Kidney (tissue), 14 donors: Measurements from ENCODE around the gene SH3D19. TPM values are rescaled to one million over a fixed set of nuclear protein-coding genes. Genes with fewer than 3 reads are reported as not detected.

ENCODE experiments used
- DNase-seq, 5 donors: peaks; one replicate each; pipeline ENCODE4 v3.0.0-alpha.2; 2013 to 2020
- FAIRE-seq: peaks from 2 replicates; lab custom pipeline; 2012; peaks lifted over from hg19 to GRCh38; lab: Jason Lieb, UNC
- H3K27ac ChIP-seq, 2 donors: one replicate each; pipeline ENCODE4 v1.7.0; 2013; ENCODE audit warnings: low read depth in 2 of 2, low read length in 2 of 2, inconsistent platforms in 1 of 2
- H3K27me3 ChIP-seq: one replicate; pipeline ENCODE4 v1.7.1; 2013; ENCODE audit warnings: low read length, inconsistent platforms; ENCODE audit not compliant: control insufficient read depth, insufficient read depth
- H3K36me3 ChIP-seq, 3 donors: one replicate each; pipeline versions ENCODE4 v1.7.0 to v1.7.1; 2013; ENCODE audit warnings: low read length in 3 of 3, control low read depth in 1 of 3, inconsistent platforms in 1 of 3; ENCODE audit not compliant: insufficient read depth in 3 of 3, control insufficient read depth in 2 of 3
- H3K4me1 ChIP-seq, 3 donors: one replicate each; pipeline versions ENCODE4 v1.7.0 to v1.7.1; 2013; ENCODE audit warnings: low read length in 3 of 3, inconsistent platforms in 1 of 3, low read depth in 1 of 3; ENCODE audit not compliant: control insufficient read depth in 2 of 3, insufficient read depth in 2 of 3
- H3K4me3 ChIP-seq, 3 donors: one replicate each; pipeline versions ENCODE4 v1.7.0 to v1.8.1; 2013; ENCODE audit warnings: low read length in 3 of 3, control low read depth in 1 of 3, inconsistent platforms in 1 of 3
- H3K9ac ChIP-seq, 3 donors: one replicate each; pipeline versions ENCODE4 v1.7.0 to v1.7.1; 2013; ENCODE audit warnings: low read length in 3 of 3, control low read depth in 1 of 3, inconsistent platforms in 1 of 3
- H3K9me3 ChIP-seq, 3 donors: one replicate each; pipeline versions ENCODE4 v1.7.0 to v1.7.1; 2013; ENCODE audit warnings: low read length in 3 of 3, control low read depth in 1 of 3, inconsistent platforms in 1 of 3; ENCODE audit not compliant: control insufficient read depth in 2 of 3, insufficient read depth in 1 of 3
- CTCF ChIP-seq: IDR thresholded peaks from 3 replicates; pipeline ENCODE4 v1.5.1; 2012; ENCODE audit warnings: mild to moderate bottlenecking, moderate library complexity, borderline replicate concordance; ENCODE audit not compliant: insufficient read depth; ENCODE audit errors: extremely low read depth
- intact Hi-C: fragments of 100-400 bp; cut with DNase I; formaldehyde crosslinking; loops from one replicate; pipeline ENCODE4 v1.11.1; 2022
- polyA plus RNA-seq: library from polyadenylated mRNA; stranded (reverse); fragments of 350-450 nt; fragmentation: Illumina TruSeq; extraction: RNeasy Lipid Tissue Mini Kit (QIAGEN cat#74804); gene quantifications from one replicate; pipeline ENCODE4 v1.2.3, GENCODE V29; 2014; ENCODE audit warnings: low read depth, low replicate concordance; ENCODE audit not compliant: insufficient read depth
- total RNA-seq: library from RNA; stranded (reverse); fragmentation: NEBNext Ultra II Directional; extraction: Animal tissue kit (Norgen Biotek cat#: 25700); gene quantifications from one replicate; pipeline ENCODE4 v1.2.1, GENCODE V29; 2021
- donor health status: control.
- donor health status: control.
- donor health status: control.
- donor health status: control.
- donor health status: control.
- donor health status: DM: yes; HTN: yes; CAD: no.
- donor health status: Normal renal cell carcinoma (clear cell type).

Gene SH3D19
- total and polyA plus RNA-seq, 2 donors from 2014 or later = 13.6 to 36.8 TPM

DNA sequence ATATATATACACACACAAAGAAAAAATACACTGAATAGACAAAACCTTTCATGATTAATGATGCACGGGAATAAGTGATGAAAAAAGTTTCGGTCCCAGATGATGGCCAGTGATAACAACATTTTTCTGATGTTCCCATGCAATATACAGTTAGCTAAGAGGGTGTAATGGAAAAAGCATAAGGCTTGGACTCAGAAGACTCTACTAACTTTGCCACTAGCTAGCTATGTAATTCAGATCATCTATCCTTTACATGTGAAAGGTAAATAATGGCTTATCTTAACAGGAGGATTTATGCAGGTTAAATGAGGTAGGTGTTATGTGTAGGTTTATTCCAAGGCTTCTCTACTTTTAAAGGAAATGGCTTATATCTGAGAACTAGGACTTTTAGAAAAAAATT lies 221.6 kb downstream of the SH3D19 start:
- FAIRE-seq = no peak
- H3K27me3 ChIP-seq = no peaks in the 10 kb centered on the region
- no peak overlapping the region for H3K4me3 ChIP-seq
- H3K4me1 ChIP-seq = peaks cover 0 to 4% (median 4%) of the 10 kb centered on the region in 3 donors
- no peak for TF ChIP-seq CTCF
- no peak overlapping the region for H3K9ac ChIP-seq
- no peak overlapping the region for H3K27ac ChIP-seq
- H3K36me3 ChIP-seq = peaks cover 9 to 34% (median 10%) of the 10 kb centered on the region in 3 donors
- intact Hi-C loops = no loop called here
- no peaks in the 10 kb centered on the region for H3K9me3 ChIP-seq
- DNase-seq = no peak

- Histone ChIP-seq H3K36me3 (peaks cover 9 to 22% (median 10%) of the 10 kb centered on the region in 3 donors), H3K27ac (no peak overlapping the region), H3K4me3 (peak overlapping the region; percentile 92 to 100 (median 100)), H3K9ac (peak overlapping the region; percentile 91 to 100 (median 100)), H3K27me3 (no peaks in the 10 kb centered on the region), H3K9me3 (no peaks in the 10 kb centered on the region), H3K4me1 (peaks cover 0 to 4% (median 4%) of the 10 kb centered on the region in 3 donors)
- DNase-seq (peak in 1 of 5 donors; percentile 4), FAIRE-seq (no peak)
- intact Hi-C loops = no loop called here
- no peak for TF ChIP-seq CTCF
Measured at GRCh38 chr4:151100531-151100930, 224.9 kb downstream of the SH3D19 start.

- Histone ChIP-seq H3K9me3 (no peaks in the 10 kb centered on the region), H3K27me3 (no peaks in the 10 kb centered on the region), H3K9ac (peak overlapping the region; percentile 91 to 100 (median 100)), H3K36me3 (peaks cover 9 to 18% (median 10%) of the 10 kb centered on the region in 3 donors), H3K4me1 (peaks cover 0 to 4% (median 4%) of the 10 kb centered on the region in 3 donors), H3K27ac (peak overlapping the region; percentile 86 to 95), H3K4me3 (peak overlapping the region; percentile 92 to 100 (median 100))
- DNase-seq = no peak
- TF ChIP-seq CTCF = no peak
- intact Hi-C loops = no loop called here
- no peak for FAIRE-seq
Measured at GRCh38 chr4:151099976-151100417, 225.4 kb downstream of the SH3D19 start.
